Activated naive CD4-positive, alpha-beta T cell (primary cell): ENCODE measurements around the gene TJP1.
"Not testable (repeated sequence)": the region's sequence is repeated elsewhere in the genome, so short reads cannot be mapped to it uniquely, and the experiment has no call there.

Source experiments
- DNase-seq, 4 experiments: peaks; one replicate each; lab custom pipeline; 2025; lab: John Stamatoyannopoulos, UW

The TJP1 gene

DNA sequence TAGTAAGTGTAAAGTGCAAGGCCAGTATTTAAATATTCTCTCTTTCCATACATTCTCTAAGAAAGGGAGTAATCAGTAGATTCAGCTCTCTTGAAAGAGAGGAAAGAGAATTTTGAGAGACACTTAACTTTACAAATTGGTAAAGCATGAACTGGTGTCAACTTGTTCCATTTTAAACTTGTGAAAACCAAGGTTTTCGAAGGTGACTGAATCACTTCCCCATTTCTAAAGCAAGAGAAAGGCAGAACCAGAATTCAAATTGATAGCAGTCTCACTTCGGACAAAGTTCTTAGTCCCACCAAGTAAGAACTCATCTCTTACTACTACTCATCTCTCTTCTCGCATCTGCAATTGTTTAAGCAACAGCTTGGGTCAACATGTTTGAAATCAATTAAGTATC is 22.4 kb downstream of the TJP1 start:
- DNase-seq = no peak

DNA sequence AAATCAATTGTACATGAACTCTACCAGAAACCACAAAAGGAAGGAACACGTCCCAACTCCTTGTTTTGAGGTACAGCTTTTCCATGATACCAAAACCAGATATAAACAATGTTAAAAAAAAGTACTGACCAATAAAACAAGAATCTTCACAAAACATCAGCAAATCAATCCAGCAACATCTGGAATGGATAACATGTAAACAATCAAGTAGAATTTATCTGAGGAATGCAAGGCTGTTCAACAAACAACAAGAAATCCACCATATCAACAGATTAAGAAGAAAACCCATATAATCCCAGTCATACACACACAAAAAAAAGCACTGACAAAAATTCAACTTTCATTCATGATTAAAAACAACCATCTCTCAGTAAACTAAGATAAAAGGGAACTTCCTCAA is 26.7 kb downstream of the TJP1 start:
- DNase-seq = no peak

DNA sequence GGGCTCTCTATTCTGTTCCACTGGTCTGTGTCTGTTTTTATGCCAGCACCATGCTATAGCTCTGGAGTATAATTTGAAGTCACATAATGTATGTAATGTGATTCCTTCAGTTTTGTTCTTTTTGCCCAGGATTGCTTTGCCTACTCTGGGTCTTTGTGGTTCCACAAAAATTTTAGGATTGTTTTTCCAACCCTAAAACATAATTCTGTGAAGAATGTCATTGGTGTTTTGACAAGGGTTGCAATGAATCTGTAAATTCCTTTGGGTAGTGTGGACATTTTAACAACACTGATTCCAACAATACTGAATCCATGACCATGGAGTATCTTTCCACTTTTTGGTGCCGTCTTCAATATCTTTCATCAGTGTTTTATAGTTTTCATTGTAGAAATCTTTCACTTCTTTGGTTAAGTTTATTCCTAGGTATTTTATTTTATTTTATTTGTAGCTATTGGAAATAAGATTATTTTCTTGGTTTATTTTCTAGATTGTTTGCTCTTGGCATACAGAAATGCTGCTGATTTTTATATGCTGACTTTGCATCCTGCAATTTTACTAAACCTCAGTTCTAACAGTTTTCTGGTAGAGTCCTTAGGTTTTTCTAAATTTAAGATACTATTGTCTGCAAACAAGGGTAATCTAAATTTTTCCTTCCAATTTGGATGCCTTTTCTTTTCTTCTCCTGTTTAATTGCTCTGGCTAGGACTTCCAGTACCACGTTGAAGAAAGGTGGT is 29.7 kb downstream of the TJP1 start:
- no peak for DNase-seq

GRCh38 chr15:29790607-29791006 is 31.7 kb downstream of the TJP1 start:
- DNase-seq = no peak

DNA sequence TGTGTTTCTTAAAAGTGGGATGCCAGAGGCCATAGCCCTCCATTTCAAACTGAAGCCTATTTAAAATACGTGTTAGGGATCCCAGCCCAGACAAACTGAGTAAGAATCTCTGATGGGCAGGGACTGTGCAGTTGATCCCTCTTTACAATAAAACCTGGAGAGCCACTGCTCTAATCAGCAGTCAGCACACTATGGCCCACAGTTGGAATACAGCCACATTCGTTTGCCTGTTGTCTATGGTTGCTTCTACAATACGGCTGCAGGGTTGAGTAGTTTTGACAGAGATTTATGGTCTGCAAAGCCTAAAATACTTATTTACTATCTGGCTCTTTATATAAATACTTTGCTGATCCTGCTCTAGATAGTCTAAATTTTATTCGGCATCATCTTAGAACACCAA is 32.4 kb downstream of the TJP1 start:
- no peak for DNase-seq

DNA sequence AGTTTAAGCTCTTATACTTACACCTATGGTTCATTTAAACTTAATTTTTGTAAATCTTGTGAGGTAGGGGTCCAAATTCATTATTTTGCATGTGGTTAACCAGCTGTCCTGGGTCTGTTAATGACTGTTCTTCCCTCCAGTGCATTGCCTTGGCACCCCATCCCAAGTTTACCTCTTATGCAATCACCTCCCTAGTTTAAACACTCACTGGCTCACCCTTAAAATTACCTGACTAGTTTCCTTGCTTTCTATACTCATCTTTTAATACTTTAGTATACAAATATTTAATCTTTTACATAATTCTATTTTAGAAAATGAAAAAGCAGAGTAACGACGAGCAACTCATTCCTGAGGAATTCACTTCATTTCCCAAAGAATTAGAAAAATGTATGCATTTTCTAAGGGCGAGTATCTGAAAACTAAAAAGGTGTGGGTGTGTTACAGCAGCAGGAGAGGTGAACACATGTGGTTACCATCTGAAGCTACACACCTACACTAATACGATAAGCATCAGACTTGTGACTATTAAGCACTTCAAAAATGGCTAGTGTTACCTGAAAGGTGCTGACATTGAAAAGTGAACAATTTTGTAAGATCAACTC is 33.7 kb downstream of the TJP1 start:
- DNase-seq = no peak

DNA sequence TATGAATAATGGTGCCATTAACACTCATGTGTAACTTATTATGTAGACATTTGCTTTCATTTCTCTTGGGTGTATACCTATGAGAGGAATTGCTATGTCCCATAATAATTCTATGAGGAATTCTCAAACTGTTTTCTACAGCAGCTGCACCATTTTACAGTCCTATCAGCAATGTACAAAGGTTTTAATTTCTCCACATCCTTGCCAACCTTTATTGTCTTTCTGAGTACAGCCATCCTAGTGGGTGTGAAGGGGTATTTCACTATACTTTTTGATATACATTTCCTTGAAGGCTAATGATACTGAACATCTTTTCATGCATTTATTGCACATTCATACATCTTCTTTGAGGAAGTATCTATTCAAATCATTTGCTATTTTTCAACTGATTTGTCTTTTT is 34.5 kb downstream of the TJP1 start:
- no peak for DNase-seq

GRCh38 chr15:29785642-29786041 is 36.6 kb downstream of the TJP1 start:
- no peak for DNase-seq

- DNase-seq = no peak
These were observed 37.1 kb downstream of the TJP1 start for GRCh38 chr15:29785136-29785535.

GRCh38 chr15:29784413-29784812 is 37.9 kb downstream of the TJP1 start:
- no peak for DNase-seq

DNA sequence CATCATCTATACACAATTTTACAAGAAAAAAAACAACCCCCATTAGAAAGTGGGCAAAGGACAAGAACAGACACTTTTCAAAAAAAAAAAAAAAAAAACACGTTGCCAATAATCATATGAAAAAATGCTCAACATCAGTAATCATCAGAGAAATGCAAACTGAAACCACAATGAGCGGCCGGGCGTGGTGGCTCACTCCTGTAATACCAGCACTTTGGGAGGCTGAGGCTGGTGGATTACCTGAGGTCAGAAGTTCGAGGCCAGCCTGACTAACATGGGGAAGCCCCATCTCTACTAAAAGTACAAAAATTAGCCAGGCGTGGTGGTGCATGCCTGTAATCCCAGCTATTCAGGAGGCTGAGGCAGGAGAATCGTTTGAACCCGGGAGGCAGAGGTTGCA is 39.5 kb downstream of the TJP1 start:
- DNase-seq = not testable (repeated sequence)

DNA sequence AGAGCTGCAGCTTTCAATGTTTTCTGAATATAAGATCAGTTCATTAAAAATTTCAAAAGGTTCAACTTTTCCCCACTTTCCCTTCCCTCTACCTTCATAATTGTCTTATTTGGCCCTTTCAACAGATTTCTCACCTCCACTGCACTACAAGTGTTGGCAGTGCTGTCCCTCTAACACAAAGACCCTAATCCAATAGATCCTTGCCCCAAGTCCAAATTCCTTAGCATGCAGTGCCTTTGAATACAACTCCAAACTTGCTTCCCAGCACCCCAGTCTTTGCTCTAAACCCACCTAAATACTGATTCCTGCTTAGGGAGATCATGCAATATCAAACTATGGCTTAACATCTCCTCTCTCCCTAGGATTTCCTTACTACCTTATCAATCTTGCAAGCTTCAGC is 43.9 kb downstream of the TJP1 start:
- no peak for DNase-seq

DNA sequence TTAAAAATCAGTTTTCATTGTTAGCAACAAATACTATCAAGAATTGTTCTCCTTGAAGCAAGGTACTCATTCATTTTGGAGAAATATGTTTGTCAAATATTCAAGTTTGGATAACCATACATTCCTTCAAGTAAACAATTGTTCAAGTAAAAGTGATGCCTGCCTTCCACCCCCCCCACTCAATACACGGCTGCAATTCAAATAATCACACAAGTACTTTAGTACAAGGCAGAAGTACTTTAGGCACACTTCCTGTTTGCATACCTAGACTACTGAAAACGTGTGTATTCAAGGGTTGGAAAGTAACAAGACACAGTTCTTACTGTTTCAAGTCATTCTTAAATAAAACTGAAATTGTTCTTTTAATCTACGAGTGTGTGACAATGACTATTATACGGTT is 45.4 kb downstream of the TJP1 start:
- no peak for DNase-seq

GRCh38 chr15:29774900-29775299 is 47.4 kb downstream of the TJP1 start:
- DNase-seq = no peak

GRCh38 chr15:29773816-29774215 is 48.5 kb downstream of the TJP1 start:
- no peak for DNase-seq

DNA sequence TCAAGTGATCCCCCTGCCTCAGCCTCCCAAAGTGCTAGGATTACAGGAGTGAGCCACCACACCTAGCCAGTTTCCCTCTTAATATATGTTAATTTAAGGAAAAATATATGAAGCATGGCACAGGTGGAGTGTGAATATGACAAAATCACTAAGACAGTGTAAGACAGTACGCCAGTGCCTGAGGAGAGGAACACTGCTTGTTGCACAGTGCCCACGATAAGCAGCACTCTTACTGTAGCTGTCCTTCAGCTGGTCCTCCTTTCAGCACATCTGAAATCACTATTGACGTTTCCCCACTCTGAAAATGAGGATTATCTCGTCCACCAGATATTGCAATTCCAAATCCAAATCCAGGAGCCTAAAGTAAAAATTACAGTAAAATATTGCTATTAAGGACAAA is 49.3 kb downstream of the TJP1 start:
- DNase-seq = no peak

- no peak for DNase-seq
These were observed 51.5 kb downstream of the TJP1 start for GRCh38 chr15:29770796-29771195.

GRCh38 chr15:29765898-29766527 is 56.3 kb downstream of the TJP1 start:
- DNase-seq = no peak

DNA sequence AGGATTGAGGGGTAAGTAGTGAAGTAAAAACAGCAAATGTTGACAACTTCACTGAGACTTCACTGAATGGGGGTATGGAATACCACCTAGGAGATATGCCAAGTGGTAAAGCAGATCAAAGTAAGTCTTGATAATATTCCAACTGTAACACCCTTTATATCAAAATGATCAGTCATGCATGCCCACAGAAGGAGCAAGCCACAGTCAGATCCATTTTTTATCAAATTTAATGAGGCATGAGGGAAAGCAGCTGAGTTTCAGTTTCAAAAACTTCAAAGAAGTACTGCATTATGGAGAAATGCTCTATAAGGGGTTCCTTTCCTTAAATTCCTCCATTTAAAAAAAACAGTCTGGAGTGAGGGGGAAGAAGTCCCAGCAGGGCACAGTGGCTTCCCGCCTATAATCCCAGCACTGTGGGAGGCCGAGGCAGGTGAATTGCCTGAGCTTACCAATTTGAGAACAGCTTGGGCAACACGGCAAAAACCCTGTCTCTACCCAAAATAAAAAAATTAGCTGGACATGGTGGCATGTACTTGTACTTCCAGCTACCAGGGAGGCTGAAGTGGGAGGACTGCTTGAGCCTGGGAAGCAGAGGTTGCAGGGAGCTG is 56.9 kb downstream of the TJP1 start:
- DNase-seq = no peak

- no peak for DNase-seq
These were observed 62.7 kb downstream of the TJP1 start for GRCh38 chr15:29759596-29759995.

- no peak for DNase-seq
These were observed 65.7 kb downstream of the TJP1 start for GRCh38 chr15:29756358-29757267.

GRCh38 chr15:29754009-29754408 is 68.3 kb downstream of the TJP1 start:
- not testable (repeated sequence) for DNase-seq
